Vagina (tissue), 2 donors: ENCODE results near the gene ANO1.

Experiments
- POLR2AphosphoS5 ChIP-seq, 2 donors: sonication (generic); formaldehyde crosslinking; IDR thresholded peaks; one replicate each; pipeline ENCODE4 v1.9.0; 2017; ENCODE audit warnings: antibody characterized with exemption in 2 of 2, mild to moderate bottlenecking in 2 of 2, low read depth in 1 of 2; ENCODE audit not compliant: insufficient read depth in 1 of 2
- TF ChIP-seq, protein P1 (sequence below), 3 experiments: fragments of 450-650 bp in 2 of 3; fragments of 200-600 bp in 1 of 3; sonication (generic) in 1 of 3; IDR thresholded peaks; one replicate each; pipeline ENCODE4 v1.5.1; 2017 to 2019; ENCODE audit warnings: antibody characterized with exemption in 3 of 3, mild to moderate bottlenecking in 2 of 3, moderate library complexity in 2 of 3

DNA sequence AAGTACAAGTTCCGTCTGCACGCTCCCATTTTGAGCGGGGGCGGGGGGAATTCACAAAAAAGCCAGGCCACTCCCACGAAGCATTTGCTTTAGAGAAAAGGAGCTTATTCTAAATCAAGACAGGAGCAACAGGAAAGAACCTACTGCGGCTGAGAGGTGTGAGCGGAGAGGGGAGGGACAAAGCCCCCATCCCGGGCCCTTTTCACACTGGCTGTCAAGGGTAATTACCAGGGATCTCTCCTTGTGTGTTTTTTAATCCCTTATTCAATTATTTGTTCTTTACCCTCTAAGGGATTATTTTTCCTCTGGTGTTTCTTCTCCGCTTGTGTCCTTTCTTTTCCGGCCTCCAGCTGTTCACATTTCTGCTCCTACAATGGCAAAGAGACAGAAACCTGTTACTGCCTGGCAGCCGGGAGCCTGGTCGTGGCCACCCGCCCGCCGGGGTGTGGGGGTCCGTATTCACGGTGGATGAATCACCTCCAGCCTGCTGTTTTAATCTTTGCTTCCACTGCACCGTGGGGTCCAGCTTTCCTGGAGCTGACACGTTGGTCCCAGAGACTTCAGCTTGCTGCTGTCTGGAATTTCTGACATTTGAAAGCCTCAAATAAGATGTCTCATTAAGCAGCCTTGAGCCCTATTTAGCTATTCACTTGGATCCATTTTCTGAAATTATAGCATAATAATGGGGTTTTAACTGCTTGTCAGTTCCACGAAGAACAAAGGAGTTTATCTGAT, 63.5 kb downstream of the ANO1 start:
- TF ChIP-seq, protein P1, sequence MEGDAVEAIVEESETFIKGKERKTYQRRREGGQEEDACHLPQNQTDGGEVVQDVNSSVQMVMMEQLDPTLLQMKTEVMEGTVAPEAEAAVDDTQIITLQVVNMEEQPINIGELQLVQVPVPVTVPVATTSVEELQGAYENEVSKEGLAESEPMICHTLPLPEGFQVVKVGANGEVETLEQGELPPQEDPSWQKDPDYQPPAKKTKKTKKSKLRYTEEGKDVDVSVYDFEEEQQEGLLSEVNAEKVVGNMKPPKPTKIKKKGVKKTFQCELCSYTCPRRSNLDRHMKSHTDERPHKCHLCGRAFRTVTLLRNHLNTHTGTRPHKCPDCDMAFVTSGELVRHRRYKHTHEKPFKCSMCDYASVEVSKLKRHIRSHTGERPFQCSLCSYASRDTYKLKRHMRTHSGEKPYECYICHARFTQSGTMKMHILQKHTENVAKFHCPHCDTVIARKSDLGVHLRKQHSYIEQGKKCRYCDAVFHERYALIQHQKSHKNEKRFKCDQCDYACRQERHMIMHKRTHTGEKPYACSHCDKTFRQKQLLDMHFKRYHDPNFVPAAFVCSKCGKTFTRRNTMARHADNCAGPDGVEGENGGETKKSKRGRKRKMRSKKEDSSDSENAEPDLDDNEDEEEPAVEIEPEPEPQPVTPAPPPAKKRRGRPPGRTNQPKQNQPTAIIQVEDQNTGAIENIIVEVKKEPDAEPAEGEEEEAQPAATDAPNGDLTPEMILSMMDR (IDR thresholded peaks at IDR 0.05): no peak
- no peak for TF ChIP-seq POLR2AphosphoS5 (IDR thresholded peaks at IDR 0.05; ENCODE audit: insufficient read depth in 1 of 2, low read depth in 1 of 2)
